ENCODE measurements around the gene ICAM1.
"Not testable (repeated sequence)": the region's sequence is repeated elsewhere in the genome, so short reads cannot be mapped to it uniquely, and the experiment has no call there.

ICAM1 gene, protein sequence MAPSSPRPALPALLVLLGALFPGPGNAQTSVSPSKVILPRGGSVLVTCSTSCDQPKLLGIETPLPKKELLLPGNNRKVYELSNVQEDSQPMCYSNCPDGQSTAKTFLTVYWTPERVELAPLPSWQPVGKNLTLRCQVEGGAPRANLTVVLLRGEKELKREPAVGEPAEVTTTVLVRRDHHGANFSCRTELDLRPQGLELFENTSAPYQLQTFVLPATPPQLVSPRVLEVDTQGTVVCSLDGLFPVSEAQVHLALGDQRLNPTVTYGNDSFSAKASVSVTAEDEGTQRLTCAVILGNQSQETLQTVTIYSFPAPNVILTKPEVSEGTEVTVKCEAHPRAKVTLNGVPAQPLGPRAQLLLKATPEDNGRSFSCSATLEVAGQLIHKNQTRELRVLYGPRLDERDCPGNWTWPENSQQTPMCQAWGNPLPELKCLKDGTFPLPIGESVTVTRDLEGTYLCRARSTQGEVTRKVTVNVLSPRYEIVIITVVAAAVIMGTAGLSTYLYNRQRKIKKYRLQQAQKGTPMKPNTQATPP

DNA sequence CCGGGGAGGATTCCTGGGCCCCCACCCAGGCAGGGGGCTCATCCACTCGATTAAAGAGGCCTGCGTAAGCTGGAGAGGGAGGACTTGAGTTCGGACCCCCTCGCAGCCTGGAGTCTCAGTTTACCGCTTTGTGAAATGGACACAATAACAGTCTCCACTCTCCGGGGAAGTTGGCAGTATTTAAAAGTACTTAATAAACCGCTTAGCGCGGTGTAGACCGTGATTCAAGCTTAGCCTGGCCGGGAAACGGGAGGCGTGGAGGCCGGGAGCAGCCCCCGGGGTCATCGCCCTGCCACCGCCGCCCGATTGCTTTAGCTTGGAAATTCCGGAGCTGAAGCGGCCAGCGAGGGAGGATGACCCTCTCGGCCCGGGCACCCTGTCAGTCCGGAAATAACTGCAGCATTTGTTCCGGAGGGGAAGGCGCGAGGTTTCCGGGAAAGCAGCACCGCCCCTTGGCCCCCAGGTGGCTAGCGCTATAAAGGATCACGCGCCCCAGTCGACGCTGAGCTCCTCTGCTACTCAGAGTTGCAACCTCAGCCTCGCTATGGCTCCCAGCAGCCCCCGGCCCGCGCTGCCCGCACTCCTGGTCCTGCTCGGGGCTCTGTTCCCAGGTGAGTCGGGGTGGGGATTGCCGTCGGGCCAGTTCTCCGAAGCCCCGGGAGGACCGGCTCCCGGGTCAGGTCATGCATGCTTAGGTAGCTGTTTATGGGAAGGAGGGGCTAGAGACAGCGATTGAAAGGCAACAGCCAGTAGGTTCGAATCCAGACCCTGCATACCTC is at the start of gene ICAM1:
Gene ICAM1, plus strand, starts transcription at position 505 of the 779 bp plus-strand sequence. Its CDS starts 40 bp downstream, at position 545.
- peak; percentile 5 for DNase-seq

- DNase-seq = no peak
These were observed 48.6 kb upstream of the ICAM1 start for GRCh38 chr19:10222201-10222890.

DNA sequence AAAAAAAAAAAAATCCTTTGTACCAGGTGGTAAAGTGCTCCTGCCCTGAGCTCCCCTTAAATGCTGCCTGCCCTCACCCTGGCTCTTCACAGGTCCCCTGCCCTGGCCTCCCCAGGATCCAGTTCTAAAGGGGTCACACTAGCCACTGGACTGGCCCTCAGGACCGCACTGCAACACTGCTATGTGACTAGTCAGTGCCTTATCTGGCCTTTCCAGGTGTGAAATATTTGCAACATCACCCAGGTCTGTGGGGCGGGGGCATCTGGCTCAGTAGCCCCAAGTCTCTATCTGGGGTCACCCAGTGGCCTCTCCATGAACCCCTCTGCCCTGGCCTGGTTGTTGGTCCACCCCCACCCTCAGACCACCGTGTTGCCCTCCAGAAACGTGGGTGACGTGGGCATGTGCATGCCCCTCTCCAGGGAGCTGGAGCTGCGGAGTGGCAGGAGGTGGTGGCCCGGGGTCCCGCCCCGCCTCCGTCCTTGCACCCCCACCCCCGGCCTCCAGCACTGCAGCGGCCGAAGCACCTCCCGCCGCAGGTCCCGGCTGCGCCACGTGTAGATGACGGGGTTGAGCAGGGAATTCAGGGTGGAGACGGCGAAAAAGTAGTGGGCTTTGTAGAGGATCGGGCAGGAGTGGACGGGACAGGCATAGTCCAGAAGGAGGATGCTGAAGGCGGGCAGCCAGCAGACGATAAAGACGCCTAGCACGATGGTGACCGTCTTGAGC is 47.3 kb upstream of the ICAM1 start:
- no peak for DNase-seq

- DNase-seq = no peak
These were observed 46.6 kb upstream of the ICAM1 start for GRCh38 chr19:10224337-10224736.

GRCh38 chr19:10226021-10226375 is 44.9 kb upstream of the ICAM1 start:
- no peak for DNase-seq

DNA sequence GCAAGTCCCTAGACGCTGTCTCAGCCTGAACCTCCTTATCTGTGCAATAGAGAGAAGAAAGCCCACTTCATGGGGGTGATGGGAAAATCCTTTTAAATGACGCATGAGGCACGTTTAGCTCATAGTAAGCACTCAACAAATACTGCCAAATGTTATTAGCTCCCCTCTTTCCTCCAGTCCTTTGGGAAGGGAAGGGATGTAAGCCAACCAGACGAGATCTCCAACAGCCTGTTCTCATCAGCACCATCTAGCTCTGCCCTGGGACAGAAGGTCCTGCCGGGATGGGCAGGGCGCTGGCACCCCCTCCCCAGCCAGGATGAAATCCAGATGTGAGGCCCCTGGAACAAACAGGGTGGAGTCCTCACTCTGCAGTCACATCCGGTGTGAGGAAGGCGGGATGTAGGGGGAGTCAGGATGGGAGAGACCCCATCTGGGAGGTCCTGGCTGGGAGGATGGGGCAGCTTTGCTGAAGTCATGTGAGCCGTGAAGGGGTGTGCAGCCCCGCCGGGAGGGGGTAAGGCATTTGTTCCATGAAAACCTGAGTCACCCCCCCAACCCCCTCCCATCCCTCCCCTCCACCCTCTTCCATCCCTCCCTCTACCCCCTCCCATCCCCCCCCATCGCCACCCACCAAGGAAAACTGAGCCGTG is 44.4 kb upstream of the ICAM1 start:
- no peak for DNase-seq

- DNase-seq = no peak
These were observed 43.6 kb upstream of the ICAM1 start for GRCh38 chr19:10227026-10227971.

GRCh38 chr19:10228393-10228792 is 42.5 kb upstream of the ICAM1 start:
- DNase-seq = no peak

- DNase-seq = peak; percentile 30
These were observed 42.0 kb upstream of the ICAM1 start for GRCh38 chr19:10228920-10229319.

GRCh38 chr19:10230173-10230860 is 40.6 kb upstream of the ICAM1 start:
- no peak for DNase-seq

DNA sequence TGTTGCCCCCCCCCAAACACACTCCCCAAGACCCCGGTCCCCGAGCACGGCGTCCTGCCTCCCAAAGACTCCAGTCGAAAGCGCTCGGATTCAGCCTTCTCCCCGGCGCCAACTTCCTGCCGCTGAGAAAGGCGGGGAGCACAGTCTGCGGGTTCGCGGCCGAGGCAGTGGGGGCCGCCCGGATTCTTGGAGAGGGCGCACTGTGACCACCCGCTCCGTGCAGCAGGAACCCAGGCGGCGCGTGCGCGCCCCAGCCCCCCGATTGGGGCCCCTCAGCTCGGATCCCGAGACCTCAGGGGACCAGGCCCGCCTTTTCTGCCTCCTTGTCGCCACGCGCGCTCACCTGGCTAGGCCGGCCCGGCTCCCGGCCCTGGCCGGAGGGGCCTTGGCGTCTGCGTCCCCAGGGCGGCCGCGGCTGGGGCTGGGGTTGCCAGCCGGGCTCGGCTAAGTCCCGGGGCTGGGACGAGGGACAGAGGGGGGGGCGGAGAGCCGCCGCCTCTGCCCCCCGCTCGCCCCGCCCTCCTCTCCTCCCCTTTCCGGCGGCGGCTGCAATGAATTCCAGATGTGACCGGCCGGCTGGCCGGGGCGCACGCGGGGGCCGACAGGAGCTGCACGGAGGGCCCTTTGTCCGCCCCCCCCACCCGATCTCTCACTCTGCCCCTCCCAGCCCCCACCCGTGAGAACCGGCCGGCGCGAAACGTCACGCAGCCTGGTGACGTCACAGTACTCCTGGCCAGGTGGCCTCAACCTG is 39.9 kb upstream of the ICAM1 start, which contains the start of gene S1PR2:
Gene S1PR2, minus strand, starts transcription at position 471 of the 751 bp plus-strand sequence. CDS start 6,426 bp downstream, outside the sequence.
- DNase-seq = peak; percentile 81

DNA sequence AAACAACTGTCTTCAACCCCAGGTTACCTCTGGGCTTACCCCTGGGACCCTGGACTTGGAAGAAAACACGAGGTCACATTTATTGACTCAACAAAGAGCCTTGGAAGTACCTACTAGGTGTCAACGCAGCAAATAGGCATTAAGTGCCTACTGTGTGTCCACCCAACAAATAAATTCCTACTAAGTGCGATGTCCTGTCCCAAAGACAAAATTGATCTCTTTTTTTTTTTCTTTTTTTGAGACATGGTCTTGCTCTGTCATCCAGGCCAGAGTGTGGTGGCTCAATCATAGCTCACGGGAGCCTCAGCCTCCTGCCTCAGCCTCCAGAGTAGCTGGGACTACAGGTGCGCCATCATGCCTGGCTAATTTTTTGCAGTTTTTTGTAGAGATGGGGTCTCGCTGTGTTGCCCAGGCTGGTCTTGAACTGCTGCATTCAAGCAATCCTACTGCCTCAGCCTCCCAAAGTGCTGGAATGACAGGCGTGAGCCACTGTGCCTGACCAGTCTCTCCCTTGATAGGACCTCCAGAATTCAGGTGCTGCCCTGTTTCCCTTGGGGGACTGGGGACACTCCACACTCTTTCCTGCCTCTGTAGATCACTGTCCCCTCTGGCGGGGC is 39.2 kb upstream of the ICAM1 start:
- no peak for DNase-seq

DNA sequence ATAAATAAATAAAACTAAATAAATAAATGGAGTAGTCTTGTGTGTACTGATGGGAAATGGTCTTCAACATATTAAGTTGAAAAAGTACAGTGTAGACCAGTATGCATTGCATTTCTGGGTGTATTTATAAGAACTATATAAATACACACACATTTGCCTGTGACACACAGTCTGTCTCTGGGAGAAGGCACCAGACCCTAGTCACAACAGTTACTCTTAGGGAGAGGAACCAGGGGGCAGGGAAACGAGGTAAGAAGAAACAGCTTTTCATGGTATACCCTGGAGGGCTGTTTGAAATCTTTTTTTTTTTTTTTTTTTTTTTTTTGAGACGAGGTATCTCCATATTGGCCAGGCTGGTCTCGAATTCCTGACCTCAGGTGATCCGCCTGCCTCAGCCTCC is 37.0 kb upstream of the ICAM1 start:
- DNase-seq = no peak

- no peak for DNase-seq
These were observed 35.9 kb upstream of the ICAM1 start for GRCh38 chr19:10235003-10235402.

DNA sequence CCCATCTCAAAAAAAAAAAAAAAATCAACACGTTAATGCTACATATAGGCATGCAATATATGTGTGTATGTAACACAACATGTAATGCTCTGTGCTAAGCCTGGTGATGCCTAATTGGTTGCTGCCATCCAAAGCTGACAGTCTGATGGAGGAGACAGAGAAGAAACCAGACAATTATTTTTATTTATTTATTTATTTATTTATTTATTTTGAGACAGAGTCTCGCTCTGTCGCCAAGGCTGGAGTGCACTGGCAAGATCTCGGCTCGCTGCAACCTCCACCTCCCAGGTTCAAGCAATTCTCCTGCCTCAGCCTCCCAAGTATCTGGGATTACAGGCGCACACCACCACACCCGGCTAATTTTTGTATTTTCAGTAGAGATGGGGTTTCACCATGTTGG is 35.5 kb upstream of the ICAM1 start:
- not testable (repeated sequence) for DNase-seq

DNA sequence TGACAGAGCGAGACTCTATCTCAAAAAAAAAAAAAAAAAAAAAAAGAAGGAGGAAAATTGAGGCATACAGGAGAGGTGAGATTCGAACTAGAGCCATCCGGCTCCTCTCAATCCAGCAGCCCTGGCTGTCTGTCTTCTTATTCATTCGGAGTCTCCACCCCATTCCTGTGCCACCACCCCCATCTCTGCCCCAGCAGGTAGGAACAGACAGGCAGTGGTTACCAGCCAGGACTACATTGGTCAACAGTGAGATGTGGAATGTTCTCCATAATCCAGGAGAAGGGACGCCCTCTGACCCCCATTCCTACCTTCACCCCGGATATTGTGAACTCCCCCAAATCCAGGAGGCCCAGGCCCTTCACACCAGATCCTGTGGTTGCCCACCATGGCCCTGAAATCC is 33.2 kb upstream of the ICAM1 start:
- no peak for DNase-seq

GRCh38 chr19:10238172-10238783 is 32.6 kb upstream of the ICAM1 start:
- DNase-seq = no peak

GRCh38 chr19:10241826-10242449 is 29.0 kb upstream of the ICAM1 start:
- DNase-seq = not testable (repeated sequence)

Measured in NCI-H2171 treated with DMSO at 0.1 percent for 48 hours (cell line).